Prostate gland (tissue), 2 donors: Measurements from ENCODE around the gene RIT1.

Source experiments
- CTCF ChIP-seq, 4 experiments: fragments of 200-600 bp in 2 of 4; fragments of 450-650 bp in 2 of 4; sonication (generic) in 2 of 4; IDR thresholded peaks; 1 replicate in 3 of 4; 2 replicates in 1 of 4; pipeline ENCODE4 v1.5.1; 2016 to 2019; ENCODE audit warnings: antibody characterized with exemption in 4 of 4, mild to moderate bottlenecking in 2 of 4, moderate library complexity in 2 of 4
- POLR2A ChIP-seq: fragments of 450-650 bp; IDR thresholded peaks from one replicate; pipeline ENCODE4 v1.6.1; 2016; ENCODE audit warnings: antibody characterized with exemption, mild to moderate bottlenecking

- TF ChIP-seq CTCF (IDR thresholded peaks at IDR 0.05) (peak; percentile 17 to 73 (median 52)), POLR2A (no peak)
These were observed 27.1 kb upstream of the RIT1 start for GRCh38 chr1:155938220-155938627.
